GM21576 (cell line): ENCODE data around the gene OR10H1.
A peak's percentile ranks its signal among the peaks of the same experiment; 100 is the strongest.
"Not testable (repeated sequence)": the region's sequence is repeated elsewhere in the genome, so short reads cannot be mapped to it uniquely, and the experiment has no call there.

Experiments used
- ATAC-seq: cut with Tn5 transposase; IDR thresholded peaks from one replicate; pipeline ENCODE4 v1.9.1; 2021; ENCODE audit warnings: mild to moderate bottlenecking, moderate library complexity; ENCODE audit not compliant: unreplicated experiment

Gene OR10H1

GRCh38 chr19:15815306-15815705 lies at the start of gene OR10H1:
OR10H1 (minus strand) TSS chr19:15815664; CDS start chr19:15808037, 7,627 bp downstream.
- no peak for ATAC-seq

- ATAC-seq: no peak
Observed at GRCh38 chr19:15864824-15865223, 49.4 kb upstream of the OR10H1 start.

DNA sequence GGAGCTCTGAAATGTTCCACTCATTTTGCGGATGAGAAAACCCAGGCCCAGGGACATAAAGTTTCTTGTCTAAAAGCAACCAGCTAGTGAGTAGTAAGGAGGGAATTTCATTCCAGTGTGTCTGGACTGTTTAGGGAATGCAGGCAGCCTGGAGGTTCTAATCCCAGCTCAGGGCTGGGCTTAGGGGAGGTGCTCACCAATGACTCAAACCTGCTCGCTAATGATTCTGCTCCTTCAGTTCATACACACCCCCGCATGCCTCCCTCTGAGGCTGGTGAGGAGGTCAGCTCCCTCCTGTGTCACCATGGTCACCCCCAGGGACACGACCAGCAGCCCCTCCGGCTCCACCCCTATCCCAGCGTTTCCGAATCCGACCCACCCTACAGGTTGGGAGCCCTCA lies 47.8 kb upstream of the OR10H1 start:
- no peak for ATAC-seq

- ATAC-seq: no peak
Observed at GRCh38 chr19:15862444-15862843, 47.0 kb upstream of the OR10H1 start.

DNA sequence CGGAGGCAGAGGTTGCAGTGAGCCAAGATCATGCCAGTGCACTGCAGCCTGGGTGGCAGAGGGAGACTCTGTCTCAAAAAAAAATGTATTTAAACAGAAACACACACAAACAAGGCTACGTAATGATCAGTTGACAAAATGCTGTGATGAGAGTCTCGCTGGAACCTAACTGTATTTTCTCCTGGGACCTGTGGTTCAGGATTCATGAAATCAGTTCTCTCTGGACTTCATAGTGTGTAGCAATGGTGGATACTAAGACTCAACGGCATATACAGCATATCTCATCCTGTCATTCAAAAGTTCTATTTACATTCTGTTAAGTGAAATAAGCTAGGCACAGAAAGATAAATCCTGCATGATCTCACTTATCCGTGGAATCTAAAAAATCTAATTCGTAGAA lies 45.1 kb upstream of the OR10H1 start:
- ATAC-seq: no peak

GRCh38 chr19:15859187-15859586 lies 43.7 kb upstream of the OR10H1 start:
- ATAC-seq: no peak

- no peak for ATAC-seq
Observed at GRCh38 chr19:15850385-15850784, 34.9 kb upstream of the OR10H1 start.

GRCh38 chr19:15846923-15847322 lies 31.5 kb upstream of the OR10H1 start:
- ATAC-seq: no peak

GRCh38 chr19:15843894-15844222 lies 28.4 kb upstream of the OR10H1 start:
- ATAC-seq: not testable (repeated sequence)

- ATAC-seq: no peak
Observed at GRCh38 chr19:15843203-15843893, 27.9 kb upstream of the OR10H1 start.

DNA sequence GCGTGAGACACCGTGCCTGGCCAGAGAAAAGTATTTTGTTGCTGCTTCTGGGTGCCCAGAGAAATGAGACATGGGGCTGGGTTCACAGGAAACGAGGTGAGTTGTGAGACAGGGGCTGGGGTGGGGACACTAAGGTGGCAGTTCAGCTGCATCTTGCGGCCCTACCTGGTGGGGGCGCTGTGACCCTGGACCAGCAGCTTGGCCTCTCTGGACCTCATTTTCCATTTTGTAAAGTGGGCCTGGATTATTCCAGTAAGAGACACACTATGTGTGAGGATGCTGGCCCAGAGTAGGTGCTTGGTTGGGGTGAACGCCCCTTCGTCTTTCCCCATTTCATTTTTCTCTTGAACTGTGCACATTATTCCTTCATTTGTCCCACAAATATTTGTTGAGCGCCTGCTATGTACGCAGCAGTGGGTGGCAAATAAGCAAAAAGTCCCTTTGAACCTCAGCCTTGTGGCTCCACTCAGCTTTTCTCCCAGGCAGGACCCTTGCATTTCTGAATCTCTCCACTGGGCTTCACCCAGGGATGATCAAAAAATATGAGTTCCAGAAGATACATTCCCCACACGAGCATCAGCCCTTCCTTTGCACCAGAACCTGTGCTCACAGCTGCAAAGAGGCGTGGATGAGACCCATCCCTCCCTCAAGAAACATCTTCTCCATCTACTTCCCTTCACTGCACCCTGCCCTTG lies 26.6 kb upstream of the OR10H1 start:
- no peak for ATAC-seq

- no peak for ATAC-seq
Observed at GRCh38 chr19:15840833-15841232, 25.4 kb upstream of the OR10H1 start.

GRCh38 chr19:15839888-15840287 lies 24.4 kb upstream of the OR10H1 start:
- ATAC-seq: not testable (repeated sequence)

- ATAC-seq: no peak
Observed at GRCh38 chr19:15838351-15838750, 22.9 kb upstream of the OR10H1 start.

- ATAC-seq: no peak
Observed at GRCh38 chr19:15837221-15837731, 21.8 kb upstream of the OR10H1 start.

GRCh38 chr19:15836330-15837220 lies 21.1 kb upstream of the OR10H1 start:
- ATAC-seq: peak; percentile 91

- ATAC-seq: not testable (repeated sequence)
Observed at GRCh38 chr19:15835565-15836329, 20.3 kb upstream of the OR10H1 start.

DNA sequence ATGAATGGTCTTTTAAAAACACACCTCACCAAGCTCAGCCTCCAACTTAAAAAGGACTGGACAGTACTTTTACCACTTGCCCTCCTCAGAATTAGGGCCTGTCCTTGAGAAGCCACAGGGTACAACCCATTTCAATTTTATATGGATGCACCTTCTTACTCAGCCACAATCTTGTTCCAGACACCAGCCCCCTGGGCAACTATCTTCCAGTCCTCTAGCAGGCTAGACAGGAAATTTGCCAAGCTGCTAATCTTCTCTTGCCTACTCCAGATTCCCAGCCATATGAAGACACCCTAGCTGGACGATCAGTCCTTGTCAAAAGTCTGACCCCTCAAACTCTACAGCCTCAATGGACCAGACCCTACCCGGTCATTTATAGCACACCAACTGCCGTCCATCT lies 18.8 kb upstream of the OR10H1 start:
- not testable (repeated sequence) for ATAC-seq

DNA sequence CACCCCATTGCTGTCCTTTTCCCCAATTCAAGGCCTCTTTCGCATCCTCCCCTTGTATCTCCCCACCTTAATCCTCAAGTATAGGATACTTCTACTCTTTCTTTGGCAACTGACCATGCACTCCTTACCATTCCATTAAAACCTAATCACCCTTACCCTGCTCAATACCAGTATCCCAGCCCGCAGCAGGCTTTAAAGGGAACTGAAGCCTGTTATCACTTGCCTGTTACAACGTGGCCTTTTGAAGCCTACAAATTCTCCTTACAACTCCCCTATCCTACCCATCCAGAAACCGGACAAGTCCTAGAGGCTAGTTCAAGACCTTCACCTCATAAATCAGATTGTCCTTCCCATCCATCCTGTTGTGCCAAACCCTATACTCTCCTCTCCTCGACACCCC lies 16.2 kb upstream of the OR10H1 start:
- ATAC-seq: no peak

- no peak for ATAC-seq
Observed at GRCh38 chr19:15829786-15830185, 14.3 kb upstream of the OR10H1 start.

- no peak for ATAC-seq
Observed at GRCh38 chr19:15829306-15829698, 13.8 kb upstream of the OR10H1 start.
